ENCODE data around the gene SLC6A13. TPM values are rescaled to one million over a fixed set of nuclear protein-coding genes. Genes with fewer than 3 reads are reported as not detected.

SLC6A13 gene
- total and polyA plus RNA-seq, 2 of the 8 experiments (the other 6 are each of a cell fraction or from before 2014, with no cell fraction given), result 0.03 TPM; not detected in 1

DNA sequence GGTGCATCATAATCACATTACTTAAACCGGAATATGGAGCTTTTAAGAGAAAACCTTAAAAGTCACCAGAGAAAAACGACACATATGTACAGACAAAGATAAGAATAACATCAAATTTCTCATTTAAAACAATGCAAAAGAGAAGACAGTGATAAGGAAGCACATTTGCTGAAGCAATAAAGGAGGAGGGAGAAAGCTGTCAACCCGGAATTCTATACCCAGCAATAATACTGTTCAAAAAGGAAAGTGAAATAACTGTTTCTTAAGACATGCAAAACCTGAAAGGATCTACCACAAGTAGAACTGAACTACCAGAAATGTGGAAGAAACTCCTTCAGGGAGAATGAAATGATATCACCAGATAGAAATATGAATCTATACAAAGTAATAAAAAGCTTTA lies 15.4 kb downstream of the SLC6A13 start:
- no peak overlapping the region for H2BK120ac ChIP-seq (replicated peaks; ENCODE audit: low read depth, low read length)
- peak; percentile 32 for FAIRE-seq
- no peaks in the 10 kb centered on the region for H3K79me1 ChIP-seq (ENCODE audit: low read depth, low read length)
- H3K56ac ChIP-seq (replicated peaks; ENCODE audit: insufficient read length, low read depth, low read length), result no peak overlapping the region
- no peak overlapping the region for H3K23ac ChIP-seq (ENCODE audit: insufficient read length)
- POLR2A ChIA-PET (ENCODE audit: partially characterized antibody), result no interaction called here
- H3K79me2 ChIP-seq (ENCODE audit: control insufficient read depth in 1 of 2, insufficient read depth in 2 of 2, low read length in 2 of 2), result no peaks in the 10 kb centered on the region
- H3K36me3 ChIP-seq (ENCODE audit: control insufficient read depth in 2 of 4, insufficient read depth in 4 of 4, low read length in 3 of 4), result no peaks in the 10 kb centered on the region
- H4K20me1 ChIP-seq (replicated peaks in 1 of 2; ENCODE audit: control insufficient read depth in 1 of 2, insufficient read depth in 2 of 2, low read length in 2 of 2), result no peaks in the 10 kb centered on the region
- H2BK20ac ChIP-seq (ENCODE audit: low read length), result no peak overlapping the region
- H3K4me1 ChIP-seq (replicated peaks in 1 of 4; ENCODE audit: control insufficient read depth in 3 of 4, insufficient read depth in 4 of 4, low read length in 3 of 4), result no peaks in the 10 kb centered on the region
- H3K18ac ChIP-seq (ENCODE audit: extremely low read depth, low read length), result no peak overlapping the region
- no peak overlapping the region for H3K4me3 ChIP-seq (ENCODE audit: extremely low read depth in 1 of 4, insufficient read depth in 2 of 4, low read depth in 3 of 4, low read length in 4 of 4)
- no peak overlapping the region for H3K4ac ChIP-seq (replicated peaks; ENCODE audit: insufficient read length, low read depth, low read length)
- H4K91ac ChIP-seq (replicated peaks; ENCODE audit: insufficient read length, low read length), result no peak overlapping the region
- H4K8ac ChIP-seq (ENCODE audit: extremely low read depth, insufficient read depth, low read length), result no peak overlapping the region
- no peak overlapping the region for H2BK15ac ChIP-seq (ENCODE audit: low read length)
- no peak overlapping the region for H2BK12ac ChIP-seq (ENCODE audit: low read depth, low read length)
- H2BK5ac ChIP-seq (ENCODE audit: low read depth, low read length), result no peak overlapping the region
- H3K27ac ChIP-seq (ENCODE audit: low read depth, low read length), result no peak overlapping the region
- no peak overlapping the region for H2AFZ ChIP-seq (ENCODE audit: low read length)
- no peak overlapping the region for H3K4me2 ChIP-seq (ENCODE audit: insufficient read depth in 1 of 2, low read depth in 2 of 2, low read length in 2 of 2)
- no peak overlapping the region for H3K14ac ChIP-seq (ENCODE audit: insufficient read length)
- H3K23me2 ChIP-seq (ENCODE audit: low read depth, low read length), result no peaks in the 10 kb centered on the region
- CTCF ChIA-PET (ENCODE audit: partially characterized antibody), result no interaction called here
- H3K9ac ChIP-seq (replicated peaks in 1 of 4; ENCODE audit: extremely low read depth in 1 of 4, low read depth in 3 of 4, low read length in 3 of 4), result no peak overlapping the region
- 77% methylated on average over 3 of the region's 3 CpGs; no CpG with 5 or more reads in 1 of the 2 experiments for WGBS, 2 experiments (ENCODE audit: extremely low coverage in 1 of 2, insufficient coverage in 1 of 2, insufficient read length in 1 of 2, insufficient replicate concordance in 2 of 2, low coverage in 1 of 2, low lambda C conversion rate in 2 of 2, missing lambda C conversion rate in 1 of 2)
- no peak overlapping the region for H4K5ac ChIP-seq (ENCODE audit: insufficient read length, low read depth, low read length)
- DNase-seq (ENCODE audit: low read depth in 1 of 2, low spot score in 2 of 2), result no peak
- H2AK5ac ChIP-seq (ENCODE audit: low read depth, low read length), result no peak overlapping the region
- peaks cover 2 to 6% of the 10 kb centered on the region in 2 experiments; a peak in 3 of 4 replicates for H3K9me3 ChIP-seq (ENCODE audit: insufficient read depth in 2 of 2, low read depth in 1 of 2, low read length in 1 of 2)
- no peaks in the 10 kb centered on the region for H3K27me3 ChIP-seq (replicated peaks in 1 of 4; ENCODE audit: control insufficient read depth in 3 of 4, extremely low read depth in 1 of 4, insufficient read depth in 3 of 4, low read length in 3 of 4)
- TF ChIP-seq GABPA (IDR thresholded peaks at IDR 0.05; ENCODE audit: borderline replicate concordance, insufficient read depth, low read length), result no peak
- no peak for TF ChIP-seq KDM5A (IDR thresholded peaks at IDR 0.05; ENCODE audit: low read length)
- TF ChIP-seq JUND (IDR thresholded peaks at IDR 0.05; ENCODE audit: low read length), result no peak
- no peak for TF ChIP-seq POLR2A (IDR thresholded peaks at IDR 0.05; ENCODE audit: control extremely low read depth in 1 of 2, low read depth in 2 of 2, low read length in 2 of 2)
- no peak for TF ChIP-seq SP4 (IDR thresholded peaks at IDR 0.05; ENCODE audit: low read length)
- no peak for TF ChIP-seq CTCF (IDR thresholded peaks at IDR 0.05; ENCODE audit: control extremely low read depth in 1 of 3, insufficient read depth in 1 of 3, low read depth in 1 of 3, low read length in 3 of 3)
- TF ChIP-seq SIN3A (conservative IDR thresholded peaks at IDR 0.05 in 1 of 2, IDR thresholded peaks at IDR 0.05 in 1 of 2; ENCODE audit: low read depth in 1 of 2, low read length in 2 of 2), result no peak
- TF ChIP-seq NRF1 (IDR thresholded peaks at IDR 0.05; ENCODE audit: low read depth, low read length), result no peak
- no peak for TF ChIP-seq E2F6 (IDR thresholded peaks at IDR 0.05)
- TF ChIP-seq MAFK (IDR thresholded peaks at IDR 0.05; ENCODE audit: low read depth, low read length), result no peak
- no peak for TF ChIP-seq EZH2 (IDR thresholded peaks at IDR 0.05; ENCODE audit: low read depth, low read length, severe bottlenecking)
- TF ChIP-seq SP2 (IDR thresholded peaks at IDR 0.05; ENCODE audit: low read length), result no peak
